Colon (tissue), 2 donors: ENCODE measurements around the gene IL2RA.

ENCODE experiments used
- FAIRE-seq: peaks from 2 replicates; lab custom pipeline; 2012; peaks lifted over from hg19 to GRCh38; lab: Jason Lieb, UNC
- donor health status: control.
- donor health status: control.

IL2RA gene

GRCh38 chr10:6038071-6038631 is 24.0 kb downstream of the IL2RA start:
- no peak for FAIRE-seq

- no peak for FAIRE-seq
Measured at GRCh38 chr10:6037422-6037821, 24.7 kb downstream of the IL2RA start.

- FAIRE-seq = no peak
Measured at GRCh38 chr10:6036861-6037321, 25.3 kb downstream of the IL2RA start.

- no peak for FAIRE-seq
Measured at GRCh38 chr10:6035931-6036575, 26.1 kb downstream of the IL2RA start.

- no peak for FAIRE-seq
Measured at GRCh38 chr10:6035101-6035834, 26.9 kb downstream of the IL2RA start.

- no peak for FAIRE-seq
Measured at GRCh38 chr10:6034371-6034770, 27.8 kb downstream of the IL2RA start.

GRCh38 chr10:6033954-6034353 is 28.2 kb downstream of the IL2RA start:
- FAIRE-seq = no peak

GRCh38 chr10:6030940-6031339 is 31.2 kb downstream of the IL2RA start:
- no peak for FAIRE-seq

- FAIRE-seq = no peak
Measured at GRCh38 chr10:6030217-6030616, 31.9 kb downstream of the IL2RA start.

- FAIRE-seq = no peak
Measured at GRCh38 chr10:6027929-6028328, 34.2 kb downstream of the IL2RA start.

GRCh38 chr10:6025683-6026255 is 36.4 kb downstream of the IL2RA start:
- FAIRE-seq = no peak

GRCh38 chr10:6024334-6024682 is 37.9 kb downstream of the IL2RA start:
- no peak for FAIRE-seq

- FAIRE-seq = no peak
Measured at GRCh38 chr10:6023661-6024333, 38.4 kb downstream of the IL2RA start.

GRCh38 chr10:6022660-6023059 is 39.5 kb downstream of the IL2RA start:
- no peak for FAIRE-seq

GRCh38 chr10:6020826-6021225 is 41.3 kb downstream of the IL2RA start:
- FAIRE-seq = no peak

GRCh38 chr10:6019796-6020195 is 42.4 kb downstream of the IL2RA start:
- no peak for FAIRE-seq

- FAIRE-seq = no peak
Measured at GRCh38 chr10:6019010-6019782, 43.0 kb downstream of the IL2RA start.

- FAIRE-seq = no peak
Measured at GRCh38 chr10:6018422-6018821, 43.7 kb downstream of the IL2RA start.

GRCh38 chr10:6017781-6018354 is 44.3 kb downstream of the IL2RA start:
- FAIRE-seq = no peak

GRCh38 chr10:6014241-6014761 is 47.9 kb downstream of the IL2RA start:
- no peak for FAIRE-seq
